ENCODE measurements around the gene ZFHX3. TPM values are rescaled to one million over a fixed set of nuclear protein-coding genes. Genes with fewer than 3 reads are reported as not detected.

Gene ZFHX3
- total RNA-seq, 3 donors from 2014 or later, result 13.8 to 36.0 (median 15.5) TPM

DNA sequence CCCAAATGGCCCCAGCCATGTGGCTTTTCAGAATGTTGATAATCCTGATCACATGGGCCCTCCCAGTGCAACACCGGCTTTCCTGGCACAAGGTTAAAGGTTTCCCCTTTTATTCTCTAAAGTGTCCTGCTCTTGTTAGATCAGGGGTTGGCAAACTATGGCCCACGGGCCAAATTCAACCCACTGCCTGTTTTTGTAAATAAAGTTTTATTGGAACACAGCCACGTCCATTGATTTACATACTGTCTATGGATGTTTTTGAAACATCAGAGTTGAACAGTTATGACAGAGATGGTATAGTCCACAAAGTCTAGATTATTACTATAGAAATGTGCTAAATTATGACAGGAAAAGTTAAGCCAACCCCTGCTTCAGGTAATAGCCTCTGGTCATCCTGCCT lies 157.3 kb downstream of the ZFHX3 start:
- H3K4me1 ChIP-seq (ENCODE audit: low read depth), result no peaks in the 10 kb centered on the region
- ATAC-seq, result no peak
- no peak overlapping the region for H3K4me3 ChIP-seq
- intact Hi-C loops (cut with DNase I, micrococcal nuclease), result no loop called here
- TF ChIP-seq, protein P1, sequence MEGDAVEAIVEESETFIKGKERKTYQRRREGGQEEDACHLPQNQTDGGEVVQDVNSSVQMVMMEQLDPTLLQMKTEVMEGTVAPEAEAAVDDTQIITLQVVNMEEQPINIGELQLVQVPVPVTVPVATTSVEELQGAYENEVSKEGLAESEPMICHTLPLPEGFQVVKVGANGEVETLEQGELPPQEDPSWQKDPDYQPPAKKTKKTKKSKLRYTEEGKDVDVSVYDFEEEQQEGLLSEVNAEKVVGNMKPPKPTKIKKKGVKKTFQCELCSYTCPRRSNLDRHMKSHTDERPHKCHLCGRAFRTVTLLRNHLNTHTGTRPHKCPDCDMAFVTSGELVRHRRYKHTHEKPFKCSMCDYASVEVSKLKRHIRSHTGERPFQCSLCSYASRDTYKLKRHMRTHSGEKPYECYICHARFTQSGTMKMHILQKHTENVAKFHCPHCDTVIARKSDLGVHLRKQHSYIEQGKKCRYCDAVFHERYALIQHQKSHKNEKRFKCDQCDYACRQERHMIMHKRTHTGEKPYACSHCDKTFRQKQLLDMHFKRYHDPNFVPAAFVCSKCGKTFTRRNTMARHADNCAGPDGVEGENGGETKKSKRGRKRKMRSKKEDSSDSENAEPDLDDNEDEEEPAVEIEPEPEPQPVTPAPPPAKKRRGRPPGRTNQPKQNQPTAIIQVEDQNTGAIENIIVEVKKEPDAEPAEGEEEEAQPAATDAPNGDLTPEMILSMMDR (IDR thresholded peaks at IDR 0.05), result no peak
- no peaks in the 10 kb centered on the region for H3K9me3 ChIP-seq
- no peak for DNase-seq
- no peaks in the 10 kb centered on the region for H3K36me3 ChIP-seq (ENCODE audit: low read depth)

GRCh38 chr16:72889616-72890582 lies 158.0 kb downstream of the ZFHX3 start:
- TF ChIP-seq, protein P1 (IDR thresholded peaks at IDR 0.05), result no peak
- intact Hi-C loops (cut with DNase I, micrococcal nuclease), result no loop called here
- H3K4me3 ChIP-seq, result no peak overlapping the region
- H3K36me3 ChIP-seq (ENCODE audit: low read depth), result no peaks in the 10 kb centered on the region
- ATAC-seq (no peak), DNase-seq (no peak)
- no peaks in the 10 kb centered on the region for H3K4me1 ChIP-seq (ENCODE audit: low read depth)
- H3K9me3 ChIP-seq, result no peaks in the 10 kb centered on the region

GRCh38 chr16:72887537-72887936 lies 160.4 kb downstream of the ZFHX3 start:
- Histone ChIP-seq H3K4me1 (ENCODE audit: low read depth) (no peaks in the 10 kb centered on the region), H3K9me3 (no peaks in the 10 kb centered on the region), H3K36me3 (ENCODE audit: low read depth) (no peaks in the 10 kb centered on the region), H3K4me3 (no peak overlapping the region)
- ATAC-seq, result no peak
- DNase-seq, result no peak
- TF ChIP-seq, protein P1 (IDR thresholded peaks at IDR 0.05), result no peak
- intact Hi-C loops (cut with DNase I, micrococcal nuclease), result no loop called here

DNA sequence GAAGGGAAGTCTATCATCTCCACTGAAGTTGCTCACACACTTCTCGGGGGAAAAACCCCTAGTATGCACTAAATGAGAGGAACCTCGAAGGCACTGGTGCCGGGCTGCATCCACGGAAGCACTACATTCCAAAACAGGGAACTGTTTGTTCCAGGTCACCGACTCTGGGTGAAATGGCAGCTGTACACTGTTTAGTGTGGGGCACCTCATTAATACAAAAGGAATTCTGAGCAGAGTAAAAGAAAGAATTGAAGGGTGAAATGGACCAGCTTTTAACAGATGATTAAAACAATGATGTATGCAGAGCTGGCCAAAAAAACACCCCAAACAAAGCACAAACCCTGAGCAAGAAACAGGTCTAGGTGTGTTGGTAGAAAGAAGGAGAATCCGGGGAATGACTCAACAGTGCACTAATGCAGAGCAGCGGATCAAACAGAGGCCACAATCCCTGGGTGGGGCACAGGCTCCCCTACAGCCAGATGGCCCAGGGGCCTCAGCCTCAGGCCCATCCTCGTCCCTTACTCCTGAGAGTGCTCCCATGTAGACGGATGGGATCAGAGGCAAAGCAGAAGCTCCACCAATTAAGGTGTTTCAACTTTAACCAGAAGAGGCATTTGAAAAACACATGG lies 161.5 kb downstream of the ZFHX3 start:
- Histone ChIP-seq H3K4me1 (ENCODE audit: low read depth) (no peaks in the 10 kb centered on the region), H3K36me3 (ENCODE audit: low read depth) (no peaks in the 10 kb centered on the region), H3K9me3 (no peaks in the 10 kb centered on the region), H3K4me3 (no peak overlapping the region)
- intact Hi-C loops (cut with DNase I, micrococcal nuclease), result no loop called here
- TF ChIP-seq, protein P1 (IDR thresholded peaks at IDR 0.05), result no peak
- no peak for DNase-seq
- no peak for ATAC-seq

DNA sequence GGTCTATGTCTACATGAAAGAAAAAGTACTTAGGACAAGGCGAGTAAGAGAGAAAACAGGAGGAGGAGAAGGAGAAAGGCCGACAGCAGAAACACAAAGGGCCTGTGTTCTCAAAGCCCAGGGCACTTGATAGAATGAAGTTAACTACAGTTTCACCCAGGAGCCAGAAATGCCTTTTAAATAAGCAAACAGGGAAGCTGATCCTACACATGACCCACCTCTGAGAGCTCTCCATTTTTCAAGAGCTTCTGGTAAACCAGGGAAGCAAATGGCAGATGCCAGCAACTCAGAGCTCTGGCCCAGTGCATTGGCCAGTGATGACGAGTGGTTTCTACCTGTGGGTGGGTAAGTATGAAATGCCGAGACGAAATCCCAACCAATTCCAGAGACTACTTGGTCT lies 163.4 kb downstream of the ZFHX3 start:
- Histone ChIP-seq H3K4me1 (ENCODE audit: low read depth) (no peaks in the 10 kb centered on the region), H3K9me3 (no peaks in the 10 kb centered on the region), H3K36me3 (ENCODE audit: low read depth) (no peaks in the 10 kb centered on the region), H3K4me3 (no peak overlapping the region)
- intact Hi-C loops (cut with DNase I, micrococcal nuclease), result no loop called here
- TF ChIP-seq, protein P1 (IDR thresholded peaks at IDR 0.05), result no peak
- ATAC-seq, result no peak
- no peak for DNase-seq

Data from mucosa of descending colon (tissue), 3 donors.